Astrocyte (in vitro differentiated cells and primary cell): Measurements from ENCODE around the gene ACY1. TPM values are rescaled to one million over a fixed set of nuclear protein-coding genes. Genes with fewer than 3 reads are reported as not detected.

Experiments used
- DNase-seq: peaks from one replicate; pipeline ENCODE4 v3.0.0-alpha.2; 2010; ENCODE audit warnings: low read depth
- FAIRE-seq: peaks from 2 replicates; lab custom pipeline; 2011; peaks lifted over from hg19 to GRCh38; lab: Jason Lieb, UNC
- H2AFZ ChIP-seq: 2 replicates; pipeline ENCODE4 v1.6.0; 2012; ENCODE audit warnings: low read depth, low read length, inconsistent platforms
- H3K27ac ChIP-seq: 2 replicates; pipeline ENCODE4 v1.5.1; 2011; ENCODE audit warnings: low read depth, low read length, inconsistent platforms
- H3K27me3 ChIP-seq: 2 replicates; pipeline ENCODE4 v1.6.0; 2011; ENCODE audit warnings: low read length, inconsistent platforms; ENCODE audit not compliant: insufficient read depth
- H3K36me3 ChIP-seq: 2 replicates; pipeline ENCODE4 v1.5.1; 2011; ENCODE audit warnings: low read length, inconsistent platforms; ENCODE audit not compliant: insufficient read depth
- H3K4me1 ChIP-seq: 2 replicates; pipeline ENCODE4 v1.5.1; 2011; ENCODE audit warnings: low read length, inconsistent platforms; ENCODE audit not compliant: insufficient read depth
- H3K4me2 ChIP-seq: 2 replicates; pipeline ENCODE4 v1.6.0; 2012; ENCODE audit warnings: low read length, inconsistent platforms
- H3K4me3 ChIP-seq: 2 replicates; pipeline ENCODE4 v1.5.1; 2011; ENCODE audit warnings: low read depth, mild to moderate bottlenecking, low read length, inconsistent platforms; ENCODE audit not compliant: insufficient read depth
- H3K79me2 ChIP-seq: 2 replicates; pipeline ENCODE4 v1.6.0; 2012; ENCODE audit warnings: mild to moderate bottlenecking, low read length, inconsistent platforms; ENCODE audit not compliant: insufficient read depth
- H3K9ac ChIP-seq: 2 replicates; pipeline ENCODE4 v1.6.0; 2012; ENCODE audit warnings: mild to moderate bottlenecking, low read length, inconsistent platforms
- H3K9me3 ChIP-seq: 2 replicates; pipeline ENCODE4 v1.5.1; 2012; ENCODE audit warnings: low read depth, mild to moderate bottlenecking, low read length, inconsistent platforms; ENCODE audit not compliant: insufficient read depth
- H4K20me1 ChIP-seq: 2 replicates; pipeline ENCODE4 v1.6.0; 2012; ENCODE audit warnings: low read length, inconsistent platforms; ENCODE audit not compliant: insufficient read depth
- H3K27ac Mint-ChIP-seq: one replicate; pipeline ENCODE4 v1.8.0; 2021; ENCODE audit warnings: mild to moderate bottlenecking, mixed read lengths; ENCODE audit not compliant: unreplicated experiment
- H3K27me3 Mint-ChIP-seq: one replicate; pipeline ENCODE4 v1.8.0; 2021; ENCODE audit warnings: low read depth, mixed read lengths; ENCODE audit not compliant: unreplicated experiment
- H3K36me3 Mint-ChIP-seq: one replicate; pipeline ENCODE4 v1.8.0; 2021; ENCODE audit warnings: low read depth, mixed read lengths; ENCODE audit not compliant: unreplicated experiment
- H3K4me1 Mint-ChIP-seq: one replicate; pipeline ENCODE4 v1.8.0; 2021; ENCODE audit warnings: low read depth, mixed read lengths; ENCODE audit not compliant: unreplicated experiment
- H3K4me3 Mint-ChIP-seq: one replicate; pipeline ENCODE4 v1.8.0; 2021; ENCODE audit warnings: mild to moderate bottlenecking, moderate library complexity, mixed read lengths; ENCODE audit not compliant: unreplicated experiment
- H3K9me3 Mint-ChIP-seq: one replicate; pipeline ENCODE4 v1.8.0; 2021; ENCODE audit warnings: mild to moderate bottlenecking, mixed read lengths; ENCODE audit not compliant: unreplicated experiment
- EZH2 ChIP-seq: IDR thresholded peaks from 2 replicates; pipeline ENCODE4 v1.6.1; 2012; ENCODE audit warnings: mild to moderate bottlenecking, low read length, inconsistent platforms; ENCODE audit not compliant: insufficient read depth
- total RNA-seq: library from RNA; stranded (reverse); gene quantifications from 2 replicates; pipeline ENCODE4 v1.2.1, GENCODE V29; 2021
- TF ChIP-seq, protein P1 (sequence below): IDR thresholded peaks from 2 replicates; pipeline ENCODE4 v1.5.1; 2011; ENCODE audit warnings: low read depth, mild to moderate bottlenecking, inconsistent platforms, low read length, moderate library complexity; ENCODE audit not compliant: insufficient read depth

Gene ACY1
- total RNA-seq, 1 donor from 2014 or later = 16.4 TPM

DNA sequence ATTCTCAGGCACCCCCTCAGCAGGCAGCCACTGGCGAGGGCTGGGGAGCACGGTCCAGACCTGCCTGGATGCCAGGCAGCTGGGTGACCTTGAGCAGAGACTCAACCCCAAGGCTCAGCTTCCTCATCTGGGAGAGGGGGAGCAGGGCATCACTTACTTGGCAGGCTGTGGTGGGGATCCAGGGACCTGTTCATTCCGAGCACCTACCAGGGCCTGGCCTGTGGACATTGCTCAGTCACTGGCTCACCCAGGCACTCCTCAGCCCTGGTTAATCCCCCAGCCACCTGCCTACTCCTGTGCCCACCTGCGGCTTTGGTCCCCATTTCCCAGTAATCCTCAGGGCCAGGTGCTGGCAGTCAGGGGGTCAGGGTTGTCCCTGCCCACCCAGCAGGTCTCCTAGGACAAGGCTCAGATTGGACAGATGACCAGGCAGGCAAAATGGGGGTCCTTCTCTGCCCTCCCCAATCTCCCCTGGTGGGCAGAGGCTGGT lies 21.6 kb downstream of the ACY1 start:
- FAIRE-seq (no peak), DNase-seq (no peak)
- Mint-ChIP-seq H3K36me3 (no peaks in the 10 kb centered on the region), H3K27ac (no peak overlapping the region), H3K4me1 (peaks cover 11% of the 10 kb centered on the region), H3K9me3 (no peaks in the 10 kb centered on the region), H3K27me3 (peaks cover 10% of the 10 kb centered on the region), H3K4me3 (peak overlapping the region; percentile 45)
- no peaks in the 10 kb centered on the region for H4K20me1 ChIP-seq
- H3K4me3 ChIP-seq = no peak overlapping the region
- peaks cover 16% of the 10 kb centered on the region for H3K4me1 ChIP-seq
- H3K36me3 ChIP-seq = no peaks in the 10 kb centered on the region
- H3K9ac ChIP-seq = peak overlapping the region; percentile 51
- no peaks in the 10 kb centered on the region for H3K9me3 ChIP-seq
- H2AFZ ChIP-seq = peak overlapping the region; percentile 15
- no peak for TF ChIP-seq EZH2
- TF ChIP-seq, protein P1, sequence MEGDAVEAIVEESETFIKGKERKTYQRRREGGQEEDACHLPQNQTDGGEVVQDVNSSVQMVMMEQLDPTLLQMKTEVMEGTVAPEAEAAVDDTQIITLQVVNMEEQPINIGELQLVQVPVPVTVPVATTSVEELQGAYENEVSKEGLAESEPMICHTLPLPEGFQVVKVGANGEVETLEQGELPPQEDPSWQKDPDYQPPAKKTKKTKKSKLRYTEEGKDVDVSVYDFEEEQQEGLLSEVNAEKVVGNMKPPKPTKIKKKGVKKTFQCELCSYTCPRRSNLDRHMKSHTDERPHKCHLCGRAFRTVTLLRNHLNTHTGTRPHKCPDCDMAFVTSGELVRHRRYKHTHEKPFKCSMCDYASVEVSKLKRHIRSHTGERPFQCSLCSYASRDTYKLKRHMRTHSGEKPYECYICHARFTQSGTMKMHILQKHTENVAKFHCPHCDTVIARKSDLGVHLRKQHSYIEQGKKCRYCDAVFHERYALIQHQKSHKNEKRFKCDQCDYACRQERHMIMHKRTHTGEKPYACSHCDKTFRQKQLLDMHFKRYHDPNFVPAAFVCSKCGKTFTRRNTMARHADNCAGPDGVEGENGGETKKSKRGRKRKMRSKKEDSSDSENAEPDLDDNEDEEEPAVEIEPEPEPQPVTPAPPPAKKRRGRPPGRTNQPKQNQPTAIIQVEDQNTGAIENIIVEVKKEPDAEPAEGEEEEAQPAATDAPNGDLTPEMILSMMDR = no peak
- no peaks in the 10 kb centered on the region for H3K27me3 ChIP-seq
- peak overlapping the region; percentile 73 for H3K4me2 ChIP-seq
- no peaks in the 10 kb centered on the region for H3K79me2 ChIP-seq
- no peak overlapping the region for H3K27ac ChIP-seq

DNA sequence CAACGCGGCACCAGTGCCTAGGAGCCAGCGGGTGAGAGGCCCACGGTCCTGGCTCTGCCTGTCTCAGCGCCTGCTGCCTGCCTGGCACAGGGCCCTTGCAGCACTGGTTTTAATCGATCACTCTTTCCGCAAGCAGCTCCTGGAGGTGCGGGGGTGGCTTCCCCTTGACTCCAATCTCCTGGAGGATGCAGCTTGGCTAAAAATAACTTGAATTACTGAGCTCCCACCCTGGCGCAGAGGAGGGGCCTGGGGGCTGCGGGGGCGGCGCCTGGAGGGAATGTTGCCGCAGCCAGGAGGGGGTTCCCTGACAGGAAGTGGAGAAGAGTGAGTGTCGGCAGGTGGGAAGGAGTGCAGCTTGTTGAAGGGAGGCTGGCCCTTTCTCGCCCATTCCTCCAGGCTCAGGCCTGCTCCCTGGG lies 22.2 kb downstream of the ACY1 start:
- Histone ChIP-seq H3K4me2 (peak overlapping the region; percentile 73), H2AFZ (peak overlapping the region; percentile 15), H3K36me3 (no peaks in the 10 kb centered on the region), H3K4me1 (peaks cover 16% of the 10 kb centered on the region), H3K4me3 (no peak overlapping the region), H3K79me2 (no peaks in the 10 kb centered on the region), H3K27ac (no peak overlapping the region), H3K9me3 (no peaks in the 10 kb centered on the region), H3K9ac (peak overlapping the region; percentile 51), H3K27me3 (no peaks in the 10 kb centered on the region), H4K20me1 (no peaks in the 10 kb centered on the region)
- H3K27me3 Mint-ChIP-seq = peaks cover 12% of the 10 kb centered on the region
- H3K4me3 Mint-ChIP-seq = no peak overlapping the region
- H3K4me1 Mint-ChIP-seq = peaks cover 11% of the 10 kb centered on the region
- DNase-seq (peak; percentile 79), FAIRE-seq (no peak)
- TF ChIP-seq EZH2 = no peak
- TF ChIP-seq, protein P1 = no peak
- H3K9me3 Mint-ChIP-seq = no peaks in the 10 kb centered on the region
- no peak overlapping the region for H3K27ac Mint-ChIP-seq
- H3K36me3 Mint-ChIP-seq = no peaks in the 10 kb centered on the region

DNA sequence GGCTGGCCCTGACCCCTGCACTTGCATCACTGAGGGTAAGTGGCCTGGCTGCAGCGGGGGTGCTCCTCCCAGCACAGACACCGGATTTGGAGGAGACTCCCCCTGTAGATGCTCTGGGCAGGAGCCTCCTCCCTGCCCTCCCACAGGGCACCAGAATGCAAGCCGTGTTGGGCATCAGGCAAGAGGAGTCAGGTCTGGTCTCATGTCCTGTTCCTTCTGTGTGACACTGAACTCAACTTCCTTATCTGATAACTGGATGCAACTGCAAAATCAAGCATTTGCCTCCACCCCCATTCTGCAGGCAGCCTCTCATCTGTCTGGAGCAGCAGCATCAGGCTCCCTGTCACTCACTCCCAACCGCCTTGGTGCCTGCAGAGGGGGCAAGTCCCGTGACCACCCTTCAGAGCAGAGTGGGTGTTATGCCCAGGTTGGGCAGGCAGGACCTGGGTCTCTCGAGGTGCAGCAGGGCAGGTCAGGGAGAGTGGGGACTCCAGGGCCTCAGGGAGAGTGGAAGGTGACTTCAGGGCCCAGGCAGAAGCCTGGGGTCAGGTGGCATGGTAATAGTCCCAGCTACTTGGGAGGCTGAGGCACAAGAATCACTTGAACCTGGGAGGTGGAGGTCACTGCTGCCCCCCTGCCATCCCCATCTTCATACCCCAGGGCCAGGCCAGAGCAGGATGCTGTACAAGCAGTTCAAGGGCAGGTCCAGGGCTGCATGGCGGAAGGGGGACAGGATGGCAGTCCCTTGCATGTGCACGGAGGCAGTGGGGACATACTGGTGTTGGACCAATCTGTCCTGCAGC lies 22.9 kb downstream of the ACY1 start:
- Histone ChIP-seq H3K9me3 (no peaks in the 10 kb centered on the region), H3K4me1 (peaks cover 16% of the 10 kb centered on the region), H3K27ac (no peak overlapping the region), H3K9ac (no peak overlapping the region), H3K27me3 (no peaks in the 10 kb centered on the region), H4K20me1 (no peaks in the 10 kb centered on the region), H2AFZ (peak overlapping the region; percentile 15), H3K36me3 (no peaks in the 10 kb centered on the region), H3K4me2 (peak overlapping the region; percentile 73), H3K4me3 (no peak overlapping the region), H3K79me2 (no peaks in the 10 kb centered on the region)
- DNase-seq = no peak
- H3K27me3 Mint-ChIP-seq = peaks cover 12% of the 10 kb centered on the region
- H3K9me3 Mint-ChIP-seq = no peaks in the 10 kb centered on the region
- H3K4me1 Mint-ChIP-seq = peaks cover 14% of the 10 kb centered on the region
- no peaks in the 10 kb centered on the region for H3K36me3 Mint-ChIP-seq
- FAIRE-seq = no peak
- TF ChIP-seq, protein P1 = no peak
- no peak overlapping the region for H3K4me3 Mint-ChIP-seq
- no peak overlapping the region for H3K27ac Mint-ChIP-seq
